HepG2 (cell line): ENCODE measurements around the gene KANSL3. TPM values are rescaled to one million over a fixed set of nuclear protein-coding genes. Genes with fewer than 3 reads are reported as not detected.

Source experiments
- CHD4 ChIP-seq: fragments of 200-600 bp; sonication (generic); IDR thresholded peaks from 2 replicates; pipeline ENCODE4 v1.7.0; 2017; ENCODE audit warnings: mild to moderate bottlenecking, low read length, borderline replicate concordance
- ETS1 ChIP-seq: sonication (generic); formaldehyde crosslinking; IDR thresholded peaks from 2 replicates; pipeline ENCODE4 v1.4.0; 2020; ENCODE audit warnings: missing genetic modification reagents
- EZH2 ChIP-seq: conservative IDR thresholded peaks from 2 replicates; pipeline ENCODE4 v1.6.1; 2012; ENCODE audit warnings: mild to moderate bottlenecking, low read depth, low read length, moderate library complexity
- HNF4G ChIP-seq, 2 experiments: sonication (generic) in 1 of 2; formaldehyde crosslinking in 1 of 2; IDR thresholded peaks; 2 replicates each; pipeline versions ENCODE4 v1.4.0 to v1.6.1; 2011 to 2020; ENCODE audit warnings: borderline replicate concordance in 2 of 2, low read depth in 2 of 2, mild to moderate bottlenecking in 2 of 2, low read length in 1 of 2, missing genetic modification reagents in 1 of 2, moderate library complexity in 1 of 2
- HOXA7 ChIP-seq: sonication (generic); formaldehyde crosslinking; IDR thresholded peaks from 2 replicates; pipeline ENCODE4 v1.8.1; 2022; ENCODE audit warnings: mild to moderate bottlenecking, missing genetic modification reagents, moderate library complexity
- KDM6A ChIP-seq: IDR thresholded peaks from 2 replicates; pipeline ENCODE4 v1.6.1; 2016; ENCODE audit warnings: low read depth
- MTF1 ChIP-seq: sonication (generic); formaldehyde crosslinking; IDR thresholded peaks from 2 replicates; pipeline ENCODE4 v1.5.0; 2020; ENCODE audit warnings: missing genetic modification reagents
- MYNN ChIP-seq: sonication (generic); formaldehyde crosslinking; IDR thresholded peaks from 2 replicates; pipeline ENCODE4 v1.4.0; 2020; ENCODE audit warnings: mild to moderate bottlenecking, low read depth, missing genetic modification reagents
- NR2F1 ChIP-seq, 2 experiments: fragments of 450-650 bp in 1 of 2; formaldehyde crosslinking in 1 of 2; IDR thresholded peaks; 2 replicates each; pipeline versions ENCODE4 v1.5.0 to v1.6.1; 2016 to 2020; ENCODE audit warnings: mild to moderate bottlenecking in 1 of 2, missing compliant biosample characterization in 1 of 2, missing genetic modification reagents in 1 of 2, moderate library complexity in 1 of 2
- NRL ChIP-seq: sonication (generic); formaldehyde crosslinking; IDR thresholded peaks from 2 replicates; pipeline ENCODE4 v1.5.0; 2020; ENCODE audit warnings: missing genetic modification reagents, mild to moderate bottlenecking, moderate library complexity, borderline replicate concordance
- POGK ChIP-seq: sonication (generic); formaldehyde crosslinking; conservative IDR thresholded peaks from 2 replicates; pipeline ENCODE4 v1.8.0; 2022; ENCODE audit warnings: mild to moderate bottlenecking, moderate library complexity, missing genetic modification reagents
- POLR2AphosphoS5 ChIP-seq: IDR thresholded peaks from 2 replicates; pipeline ENCODE4 v1.6.1; 2012; ENCODE audit warnings: low read depth, low read length
- RFX1 ChIP-seq: fragments of 450-650 bp; IDR thresholded peaks from 2 replicates; pipeline ENCODE4 v1.6.1; 2017
- RFXAP ChIP-seq: sonication (generic); formaldehyde crosslinking; IDR thresholded peaks from 2 replicates; pipeline ENCODE4 v1.4.0; 2020; ENCODE audit warnings: missing genetic modification reagents, borderline replicate concordance
- RORA ChIP-seq: sonication (generic); formaldehyde crosslinking; IDR thresholded peaks from 2 replicates; pipeline ENCODE4 v1.5.0; 2020; ENCODE audit warnings: mild to moderate bottlenecking, missing genetic modification reagents, moderate library complexity
- TCF7L2 ChIP-seq: IDR thresholded peaks from 2 replicates; pipeline ENCODE4 v1.6.1; 2011; ENCODE audit warnings: mild to moderate bottlenecking, low read depth, low read length, moderate library complexity
- ZBTB33 ChIP-seq: sonication (generic); formaldehyde crosslinking; IDR thresholded peaks from 2 replicates; pipeline ENCODE4 v1.4.0; 2020; ENCODE audit warnings: missing genetic modification reagents
- ZFX ChIP-seq: sonication (generic); formaldehyde crosslinking; IDR thresholded peaks from 2 replicates; pipeline ENCODE4 v1.4.0; 2020; ENCODE audit warnings: mild to moderate bottlenecking, low read depth, missing genetic modification reagents, moderate library complexity
- ZNF296 ChIP-seq: sonication (generic); formaldehyde crosslinking; conservative IDR thresholded peaks from 2 replicates; pipeline ENCODE4 v1.5.0; 2020; ENCODE audit warnings: mild to moderate bottlenecking, missing genetic modification reagents
- ZNF317 ChIP-seq: sonication (generic); formaldehyde crosslinking; IDR thresholded peaks from 2 replicates; pipeline ENCODE4 v1.5.0; 2020; ENCODE audit warnings: mild to moderate bottlenecking, missing genetic modification reagents
- ZNF33A ChIP-seq: sonication (generic); formaldehyde crosslinking; IDR thresholded peaks from 2 replicates; pipeline ENCODE4 v1.5.1; 2020; ENCODE audit warnings: missing genetic modification reagents, mild to moderate bottlenecking, moderate library complexity, borderline replicate concordance
- ZNF670 ChIP-seq: sonication (generic); formaldehyde crosslinking; IDR thresholded peaks from 2 replicates; pipeline ENCODE4 v1.8.0; 2022; ENCODE audit warnings: mild to moderate bottlenecking, missing genetic modification reagents, borderline replicate concordance
- ZSCAN12 ChIP-seq: sonication (generic); formaldehyde crosslinking; IDR thresholded peaks from 2 replicates; pipeline ENCODE4 v1.9.0; 2021; ENCODE audit warnings: mild to moderate bottlenecking, missing genetic modification reagents
- polyA plus RNA-seq, 8 experiments: library from polyadenylated mRNA; depleted of rRNA in 3 of 8; stranded (reverse) in 7 of 8; unstranded in 1 of 8; fragments of >200 nt; fragmentation: Illumina TruSeq in 4 of 8; extraction: Trizol in 4 of 8; gene quantifications; 2 replicates each; pipeline versions ENCODE4 v1.2.1 to v1.2.3, GENCODE V29; 2011 to 2016; ENCODE audit warnings: low read depth in 4 of 8, missing spikeins in 1 of 8, mixed read lengths in 1 of 8; ENCODE audit not compliant: insufficient read depth in 1 of 8
- total RNA-seq, 5 experiments: library from RNA; depleted of rRNA; stranded (reverse); fragments of >200 nt; fragmentation: Illumina TruSeq; extraction: Trizol; gene quantifications; 2 replicates each; pipeline ENCODE4 v1.2.3, GENCODE V29; 2016; ENCODE audit warnings: low read depth in 1 of 5

KANSL3 gene
- total and polyA plus RNA-seq, 2 of the 13 experiments (the other 11 are each of a cell fraction or from before 2014, with no cell fraction given), result 20.8 to 37.3 TPM

- TF ChIP-seq POGK (CRISPR knock-in tag), result peak; percentile 91
- TF ChIP-seq HNF4G (IDR thresholded peaks at IDR 0.05; ENCODE audit: borderline replicate concordance, low read depth, low read length), result peak; percentile 95
- peak; percentile 98 for TF ChIP-seq HNF4G (CRISPR knock-in tag; IDR thresholded peaks at IDR 0.05; ENCODE audit: borderline replicate concordance, low read depth)
- TF ChIP-seq MTF1 (CRISPR knock-in tag), result no peak
- TF ChIP-seq RORA (CRISPR knock-in tag), result no peak
- TF ChIP-seq ZNF296 (CRISPR knock-in tag), result no peak
- no peak for TF ChIP-seq ETS1 (CRISPR knock-in tag)
- TF ChIP-seq ZFX (CRISPR knock-in tag), result peak; percentile 38; the same call in 1 of the 2 replicates
- peak; percentile 72 to 74; a peak in 2 of 4 replicates for TF ChIP-seq NR2F1 (CRISPR knock-in tag; IDR thresholded peaks at IDR 0.05)
- peak; percentile 35; the same call in 1 of the 2 replicates for TF ChIP-seq NRL (CRISPR knock-in tag)
- TF ChIP-seq RFX1, result no peak
- no peak for TF ChIP-seq ZNF33A
- no peak for TF ChIP-seq POLR2AphosphoS5
- peak; percentile 82; the same call in 1 of the 2 replicates for TF ChIP-seq RFXAP (CRISPR knock-in tag)
- TF ChIP-seq ZSCAN12 (CRISPR knock-in tag), result no peak
- TF ChIP-seq EZH2, result no peak
- no peak for TF ChIP-seq MYNN (CRISPR knock-in tag)
- peak; percentile 88 for TF ChIP-seq ZBTB33 (CRISPR knock-in tag)
- TF ChIP-seq ZNF317, result peak; percentile 75; the same call in 1 of the 2 replicates
- no peak for TF ChIP-seq TCF7L2
- peak; percentile 75; the same call in 1 of the 2 replicates for TF ChIP-seq KDM6A (CRISPR knock-in tag)
- TF ChIP-seq HOXA7 (CRISPR knock-in tag), result no peak
- TF ChIP-seq CHD4, result no peak
- peak; percentile 95 for TF ChIP-seq ZNF670 (CRISPR knock-in tag)
Observed at GRCh38 chr2:96556441-96557330, 81.4 kb downstream of the KANSL3 start (continued).
